NCI-H2171 (cell line): ENCODE data around the gene GRN.
A peak's percentile ranks its signal among the peaks of the same experiment; 100 is the strongest.
"Not testable (repeated sequence)": the region's sequence is repeated elsewhere in the genome, so short reads cannot be mapped to it uniquely, and the experiment has no call there.

Experiments used
- DNase-seq: peaks from one replicate; lab custom pipeline; 2025; lab: John Stamatoyannopoulos, UW

The GRN gene

GRCh38 chr17:44346064-44346844 is 1.2 kb downstream of the GRN start:
- no peak for DNase-seq

GRCh38 chr17:44347206-44348055 is 2.3 kb downstream of the GRN start:
- DNase-seq, result not testable (repeated sequence)

- DNase-seq, result no peak
Measured at GRCh38 chr17:44348234-44348987, 3.3 kb downstream of the GRN start.

GRCh38 chr17:44348988-44349364 is 3.9 kb downstream of the GRN start:
- DNase-seq, result no peak

GRCh38 chr17:44349553-44350070 is 4.5 kb downstream of the GRN start:
- DNase-seq, result no peak

- DNase-seq, result peak; percentile 40
Measured at GRCh38 chr17:44350733-44351226, 5.7 kb downstream of the GRN start.

GRCh38 chr17:44351464-44351863 is 6.4 kb downstream of the GRN start:
- DNase-seq, result no peak

GRCh38 chr17:44351961-44352827 is 7.1 kb downstream of the GRN start:
- DNase-seq, result no peak

GRCh38 chr17:44352828-44353671 is 7.9 kb downstream of the GRN start:
- DNase-seq, result no peak

GRCh38 chr17:44353672-44354331 is 8.7 kb downstream of the GRN start:
- no peak for DNase-seq

GRCh38 chr17:44354582-44355561 is 9.8 kb downstream of the GRN start:
- no peak for DNase-seq

- DNase-seq, result no peak
Measured at GRCh38 chr17:44355642-44356099, 10.6 kb downstream of the GRN start.

GRCh38 chr17:44356241-44356640 is 11.1 kb downstream of the GRN start:
- no peak for DNase-seq

GRCh38 chr17:44358066-44358465 is 13.0 kb downstream of the GRN start:
- no peak for DNase-seq

GRCh38 chr17:44359006-44359405 is 13.9 kb downstream of the GRN start:
- DNase-seq, result no peak

GRCh38 chr17:44359458-44360143 is 14.5 kb downstream of the GRN start:
- no peak for DNase-seq

- no peak for DNase-seq
Measured at GRCh38 chr17:44360144-44360533, 15.0 kb downstream of the GRN start.

GRCh38 chr17:44360826-44361225 is 15.7 kb downstream of the GRN start:
- DNase-seq, result no peak
